Stimulated activated CD4-positive, alpha-beta T cell treated with anti-CD3 and anti-CD28 coated beads, Interleukin-2, amount 100 ng/mL, for 4 hours (primary cell): Measurements from ENCODE around the gene RSRC2.
"Not testable (repeated sequence)": the region's sequence is repeated elsewhere in the genome, so short reads cannot be mapped to it uniquely, and the experiment has no call there.

Source experiments
- DNase-seq: peaks from one replicate; pipeline ENCODE4 v3.0.0-alpha.2; 2020; ENCODE audit warnings: low read depth

The RSRC2 gene

DNA sequence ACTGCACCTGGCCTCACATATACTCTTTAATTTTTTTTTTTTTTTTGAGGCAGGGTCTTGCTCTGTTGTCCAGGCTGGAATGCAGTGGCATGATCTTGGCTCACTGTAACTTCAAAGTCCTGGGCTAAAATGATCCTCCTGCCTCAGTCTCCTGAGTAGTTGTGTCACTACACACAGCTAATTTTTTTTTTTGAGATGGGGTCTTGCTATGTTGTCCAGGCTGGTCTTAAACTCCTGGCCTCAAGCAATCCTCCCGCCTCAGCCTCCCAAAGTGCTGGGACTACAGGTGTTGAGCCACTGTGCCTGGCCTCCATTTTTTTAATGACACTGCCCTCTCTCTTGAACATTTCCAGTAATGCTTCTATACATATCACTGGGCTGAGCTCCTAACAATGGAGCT lies 42.4 kb downstream of the RSRC2 start:
- DNase-seq, result not testable (repeated sequence)

DNA sequence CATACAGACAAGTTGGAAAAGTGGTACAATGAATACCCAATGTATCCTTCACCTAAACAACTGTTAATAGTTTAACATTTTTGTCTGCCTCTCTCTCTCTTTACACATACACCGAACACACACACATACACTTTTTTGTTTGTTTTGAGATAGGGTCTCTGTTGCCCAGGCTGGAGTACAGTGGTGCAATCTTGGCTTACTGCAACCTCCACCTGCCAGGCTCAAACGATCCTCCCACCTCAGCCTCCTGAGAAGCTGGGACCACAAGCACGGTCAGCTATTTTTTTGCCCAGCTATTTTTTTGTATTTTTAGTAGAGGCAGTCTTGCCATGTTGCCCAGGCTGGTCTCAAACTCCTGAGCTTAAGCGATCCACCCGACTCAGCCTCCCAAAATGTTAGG lies 42.8 kb downstream of the RSRC2 start:
- DNase-seq, result no peak

DNA sequence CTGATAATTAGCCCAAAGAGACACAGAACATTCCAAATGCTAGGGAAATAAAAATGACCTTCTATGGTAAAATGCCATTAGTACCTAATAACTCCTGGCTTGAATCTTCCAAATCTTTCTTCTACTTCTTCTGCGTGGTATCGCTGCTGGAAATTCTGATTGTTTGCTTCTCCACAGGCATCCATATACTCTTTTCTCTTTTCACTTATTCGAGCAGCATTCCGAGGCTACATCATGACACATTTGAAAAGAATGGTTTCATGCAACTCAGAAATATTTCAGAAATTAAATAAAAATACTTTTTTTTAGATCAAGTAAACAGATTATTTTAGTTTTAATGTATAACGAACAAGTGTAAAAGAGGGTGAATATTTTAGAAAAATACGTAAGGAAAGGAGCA lies 44.9 kb downstream of the RSRC2 start:
- DNase-seq, result no peak

DNA sequence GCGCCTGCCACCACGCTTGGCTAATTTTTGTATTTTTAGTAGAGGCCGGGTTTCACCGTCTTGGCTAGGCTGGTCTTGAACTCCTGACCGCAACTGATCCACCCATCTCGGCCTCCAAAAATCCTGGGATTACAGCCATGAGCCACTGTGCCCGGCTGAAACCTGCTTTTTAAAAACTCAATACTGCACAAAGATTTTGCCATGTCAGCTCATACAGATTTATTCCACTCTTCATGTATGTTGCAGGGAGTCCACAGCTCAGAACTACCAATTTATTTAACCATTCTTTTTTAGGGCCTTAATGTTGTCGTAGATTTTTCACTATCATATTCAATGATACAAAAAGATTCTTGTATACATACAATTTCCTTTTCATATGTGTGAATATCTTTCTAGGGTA lies 46.0 kb downstream of the RSRC2 start:
- no peak for DNase-seq

DNA sequence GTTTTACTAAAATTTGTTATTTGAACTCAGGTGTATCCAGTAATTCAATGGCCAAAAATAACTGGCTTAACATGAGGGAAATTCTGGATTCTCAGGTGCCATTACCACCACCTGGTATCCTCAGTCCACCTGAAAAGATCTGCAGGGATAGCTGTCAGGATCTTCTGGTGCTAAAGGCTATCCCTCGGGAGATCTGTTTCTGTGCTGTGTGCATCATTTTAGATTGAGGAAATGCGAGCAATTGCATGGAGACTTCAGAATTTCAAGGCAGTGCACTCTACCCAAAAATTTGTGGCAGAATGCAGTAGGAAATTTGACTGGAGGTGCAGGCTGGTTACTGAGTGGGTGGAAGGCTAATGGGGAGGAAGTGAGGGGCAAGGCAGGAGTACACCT lies 52.4 kb downstream of the RSRC2 start:
- DNase-seq, result no peak

DNA sequence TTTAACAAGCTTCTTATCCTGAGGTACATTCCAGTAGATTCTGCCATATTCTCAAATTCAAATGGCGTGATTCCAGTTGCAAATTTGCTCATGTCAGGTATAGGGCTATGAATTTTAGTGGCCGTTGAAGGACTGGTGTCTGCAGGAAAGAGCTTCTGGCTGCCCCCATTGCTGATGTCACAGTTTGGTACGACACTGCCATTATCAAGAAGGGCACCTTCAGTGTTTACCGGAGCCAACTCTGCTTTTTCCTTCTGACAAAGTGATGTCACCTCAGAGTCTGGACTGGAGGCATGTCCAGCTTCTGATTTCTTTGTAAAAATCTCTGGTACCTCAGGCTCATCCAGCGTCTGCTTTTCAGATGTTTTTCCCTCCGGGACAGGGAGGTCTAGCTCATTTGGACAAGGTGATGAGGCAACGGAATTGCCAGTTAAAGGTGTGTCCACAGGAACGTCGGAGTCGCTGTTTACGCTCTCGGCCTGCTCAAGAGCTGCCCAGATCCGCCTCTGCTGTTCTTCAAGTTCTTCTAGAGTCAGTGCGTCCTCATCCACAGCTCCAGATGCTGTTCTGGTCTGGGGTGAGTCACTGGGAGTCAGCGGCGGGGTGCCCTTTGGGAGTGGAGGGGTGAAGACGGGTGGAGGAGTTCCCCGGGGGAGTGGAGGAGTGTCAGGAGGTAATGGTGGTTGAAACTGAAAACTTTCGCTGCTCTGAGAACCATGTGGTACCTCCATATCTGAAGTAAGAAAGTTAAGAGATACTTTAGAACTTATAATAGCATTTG lies 53.0 kb downstream of the RSRC2 start:
- no peak for DNase-seq

DNA sequence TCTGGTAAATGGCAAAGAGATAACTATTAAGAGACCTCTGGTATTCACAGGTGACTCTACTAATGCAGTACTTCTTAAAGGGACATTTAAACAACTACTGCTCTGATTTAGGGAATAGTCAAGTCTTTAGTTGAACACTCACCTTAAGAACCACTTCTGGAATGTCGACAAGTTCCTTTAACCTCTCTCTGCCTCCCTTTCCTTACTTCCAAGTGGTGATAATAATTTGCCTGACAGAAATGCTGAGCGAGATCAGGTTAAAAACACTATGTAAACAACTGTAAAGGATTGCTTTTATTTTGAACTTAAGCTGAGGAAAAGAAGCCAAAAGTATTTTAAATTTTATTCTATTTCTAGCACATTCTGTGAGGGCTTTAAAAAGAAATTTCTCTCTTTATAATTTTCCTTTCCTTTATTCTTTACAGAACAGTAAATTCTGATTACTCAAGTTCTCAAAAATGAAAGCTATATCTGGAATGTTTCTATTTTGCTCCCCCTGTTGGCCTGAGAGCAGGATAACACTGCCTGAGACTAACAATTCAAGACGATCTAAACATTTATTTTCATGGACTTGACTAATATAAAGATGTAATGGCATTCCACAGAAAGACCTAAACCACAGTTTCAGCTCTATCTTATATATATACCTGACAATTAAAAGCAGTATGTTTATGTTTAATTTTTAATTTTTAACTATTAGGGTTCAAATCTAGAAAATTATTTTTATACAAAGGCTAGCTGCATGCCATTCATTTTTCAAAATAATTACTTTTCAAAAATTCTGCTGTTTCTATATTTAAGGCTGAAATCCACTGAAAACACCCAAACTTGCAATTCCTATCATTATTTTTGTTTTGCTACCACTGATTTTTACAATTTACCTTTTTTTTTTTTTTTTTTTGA lies 55.2 kb downstream of the RSRC2 start:
- DNase-seq, result no peak

DNA sequence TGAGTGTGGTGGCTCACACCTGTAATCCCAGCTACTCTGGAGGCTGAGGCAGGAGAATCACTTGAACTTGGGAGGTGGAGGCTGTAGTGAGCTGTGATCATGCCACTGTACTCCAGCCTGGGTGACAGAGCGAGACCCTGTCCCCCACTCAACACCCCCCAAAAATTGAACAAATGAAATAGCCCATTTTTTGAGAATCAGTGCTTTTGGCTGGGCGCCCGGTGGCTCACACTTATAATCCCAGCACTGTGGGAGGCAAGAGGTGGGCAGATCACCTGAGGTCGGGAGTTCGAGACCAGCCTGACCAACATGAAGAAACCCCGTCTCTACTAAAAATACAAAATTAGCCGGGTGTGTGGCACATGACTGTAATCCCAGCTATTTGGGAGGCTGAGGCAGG lies 56.2 kb downstream of the RSRC2 start:
- not testable (repeated sequence) for DNase-seq

DNA sequence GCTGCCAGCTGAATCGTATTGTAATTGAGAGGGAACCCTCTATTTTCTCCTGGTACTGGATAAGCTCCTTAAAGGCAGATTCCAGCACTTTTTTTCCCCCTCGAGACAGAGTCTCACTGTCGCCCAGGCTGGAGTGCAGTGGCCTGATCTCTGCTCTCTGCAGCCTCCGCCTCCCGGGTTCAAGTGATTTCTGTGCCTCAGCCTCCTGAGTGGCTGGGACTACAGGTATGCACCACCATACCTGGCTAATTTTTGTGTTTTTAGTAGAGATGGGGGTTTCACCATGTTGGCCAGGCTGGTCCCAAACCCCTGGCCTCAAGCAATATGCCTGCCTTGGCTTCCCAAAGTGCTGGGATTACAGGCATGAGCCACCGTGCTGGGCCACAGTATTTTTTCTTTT lies 56.9 kb downstream of the RSRC2 start:
- not testable (repeated sequence) for DNase-seq

DNA sequence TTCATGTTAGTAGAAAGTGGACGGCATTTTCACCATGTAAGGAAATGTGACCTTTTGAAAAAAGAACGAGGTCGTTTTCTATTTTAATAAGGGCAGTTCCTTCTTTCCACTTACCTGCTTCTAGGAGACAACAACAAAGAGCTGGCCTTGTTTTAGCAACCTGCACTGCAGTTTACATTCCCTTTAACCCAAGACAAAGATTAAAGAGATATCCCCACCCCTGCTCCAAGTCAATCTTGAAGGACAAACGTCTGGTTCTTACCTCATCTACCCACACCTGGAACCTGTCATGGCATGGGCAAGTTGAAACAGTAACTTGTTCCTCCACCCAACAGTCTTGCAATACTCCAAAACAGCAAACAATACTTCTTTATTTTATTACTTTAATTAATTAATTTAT lies 58.8 kb downstream of the RSRC2 start:
- no peak for DNase-seq

DNA sequence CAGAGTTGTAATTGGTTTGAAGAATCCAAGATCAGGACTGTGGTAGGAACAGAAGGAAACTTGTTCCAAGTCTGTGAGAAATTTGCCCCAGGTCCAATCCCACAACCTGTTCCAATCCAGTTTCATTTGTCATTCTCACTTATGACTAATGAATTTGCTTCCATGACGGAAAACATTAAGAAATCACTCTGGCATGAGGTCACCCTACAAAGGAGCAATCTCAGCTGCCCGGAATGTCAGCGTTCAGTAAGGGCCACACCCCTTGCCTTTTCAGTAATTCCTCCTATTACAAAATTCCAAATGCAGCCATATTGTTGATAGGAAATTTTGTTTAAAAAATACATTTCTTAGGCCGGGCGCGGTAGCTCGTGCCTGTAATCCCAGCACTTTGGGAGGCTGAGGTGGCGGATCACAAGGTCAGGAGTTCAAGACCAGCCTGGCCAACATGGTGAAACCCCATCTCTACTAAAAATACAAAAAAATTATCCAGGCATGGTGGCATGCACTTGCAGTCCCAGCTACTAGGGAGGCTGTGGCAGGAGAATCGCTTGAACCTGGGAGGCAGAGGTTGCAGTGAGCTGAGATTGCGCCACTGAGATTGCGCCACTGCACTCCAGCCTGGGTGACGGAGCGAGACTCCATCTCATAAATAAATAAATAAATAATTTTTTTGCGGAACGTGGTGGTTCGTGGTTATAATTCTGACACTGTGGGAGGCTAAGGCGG lies 62.3 kb downstream of the RSRC2 start:
- not testable (repeated sequence) for DNase-seq

DNA sequence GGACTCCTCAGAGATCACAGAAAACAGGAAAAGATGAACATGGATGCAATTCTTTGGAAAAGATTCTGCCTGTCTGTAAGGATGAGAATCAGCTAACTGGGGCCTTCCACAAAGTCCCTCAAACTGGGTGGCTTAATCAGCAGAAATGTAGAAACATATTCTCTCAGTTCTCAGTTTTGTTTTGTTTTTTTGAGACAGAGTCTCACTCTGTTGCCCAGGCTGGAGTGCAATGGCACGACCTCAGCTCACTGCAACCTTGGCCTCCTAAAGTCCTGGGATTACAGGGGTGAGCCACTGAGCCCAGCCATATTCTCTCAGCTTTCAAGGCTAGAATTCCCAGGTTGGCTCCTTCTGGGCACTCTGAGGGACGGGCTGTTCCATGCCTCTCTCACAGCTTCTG lies 66.1 kb downstream of the RSRC2 start:
- no peak for DNase-seq

DNA sequence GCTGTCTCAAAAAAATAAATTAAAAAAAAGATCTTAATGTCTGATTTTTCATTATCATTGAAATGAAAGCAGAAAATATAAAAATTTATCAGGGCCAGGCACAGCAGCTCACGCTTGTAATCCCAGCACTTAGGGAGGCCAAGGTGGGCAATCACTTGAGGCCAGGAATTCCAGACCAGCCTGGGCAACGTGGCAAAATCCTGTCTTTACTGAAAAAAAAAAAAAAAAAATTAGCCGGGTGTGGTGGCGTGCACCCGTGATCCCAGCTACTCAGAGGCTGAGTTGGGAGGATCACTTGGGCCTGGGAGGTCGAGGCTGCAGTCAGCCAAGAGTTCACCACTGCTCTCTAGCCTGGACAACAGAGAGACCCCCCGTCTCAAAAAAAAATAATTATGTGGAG lies 66.7 kb downstream of the RSRC2 start:
- no peak for DNase-seq

DNA sequence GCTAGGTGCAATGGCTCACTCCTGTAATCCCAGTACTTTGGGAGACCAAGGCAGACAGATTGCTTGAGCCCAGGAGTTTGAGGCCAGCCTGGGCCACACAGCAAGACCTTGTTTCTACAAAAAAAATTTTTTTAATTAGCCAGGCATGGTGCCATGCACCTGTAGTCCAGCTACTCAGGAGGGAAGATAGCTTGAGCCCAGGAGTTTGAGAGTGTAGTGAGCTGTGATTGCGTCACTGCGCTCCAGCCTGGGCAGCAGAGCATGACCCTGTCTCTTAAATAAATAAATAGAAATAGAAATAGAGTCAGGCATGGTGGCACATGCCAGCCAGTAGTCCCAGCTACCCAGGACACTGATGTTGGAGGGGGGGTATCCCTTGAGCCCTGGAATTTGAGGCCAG lies 67.5 kb downstream of the RSRC2 start:
- no peak for DNase-seq

DNA sequence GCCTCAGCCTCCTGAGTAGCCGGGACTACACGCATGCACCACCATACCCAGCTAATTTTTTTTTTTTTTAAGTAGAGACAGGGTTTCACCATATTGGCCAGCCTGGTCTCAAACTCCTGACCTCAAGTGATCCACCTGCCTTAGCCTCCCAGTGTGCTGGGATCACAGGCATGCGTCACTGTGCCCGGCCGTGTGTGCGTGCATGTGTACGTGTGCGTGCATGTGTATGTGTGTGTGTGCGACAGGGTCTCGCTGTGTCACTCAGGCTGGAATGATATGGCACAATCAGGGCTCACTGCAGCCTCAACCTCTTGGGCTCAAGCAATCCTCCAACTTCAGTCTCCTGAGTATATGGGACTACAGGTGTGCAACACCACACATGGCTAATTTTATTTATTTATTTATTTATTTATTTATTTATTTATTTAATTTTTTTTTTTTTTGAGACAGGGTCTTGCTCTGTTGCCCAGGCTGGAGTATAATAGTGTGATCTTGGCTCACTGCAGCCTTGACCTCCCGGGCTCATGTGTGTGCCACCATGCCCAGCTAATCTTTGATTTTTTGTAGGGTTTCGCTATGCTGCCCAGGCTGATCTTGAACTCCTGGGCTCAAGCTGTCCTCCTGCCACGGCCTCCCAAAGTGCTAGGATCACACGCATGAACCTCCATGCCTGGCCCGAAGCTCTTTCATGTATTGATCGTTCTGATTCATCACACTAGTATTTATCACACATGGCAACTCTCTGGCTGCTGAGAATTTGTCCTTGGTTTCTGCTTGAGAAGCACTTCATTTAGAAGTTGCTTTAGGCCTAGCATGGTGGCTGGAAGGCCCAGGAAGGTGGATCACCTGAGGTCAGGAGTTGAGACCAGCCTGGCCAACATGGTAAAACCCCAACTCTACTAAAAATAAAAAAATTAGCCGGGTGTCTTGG lies 68.4 kb downstream of the RSRC2 start:
- DNase-seq, result no peak

DNA sequence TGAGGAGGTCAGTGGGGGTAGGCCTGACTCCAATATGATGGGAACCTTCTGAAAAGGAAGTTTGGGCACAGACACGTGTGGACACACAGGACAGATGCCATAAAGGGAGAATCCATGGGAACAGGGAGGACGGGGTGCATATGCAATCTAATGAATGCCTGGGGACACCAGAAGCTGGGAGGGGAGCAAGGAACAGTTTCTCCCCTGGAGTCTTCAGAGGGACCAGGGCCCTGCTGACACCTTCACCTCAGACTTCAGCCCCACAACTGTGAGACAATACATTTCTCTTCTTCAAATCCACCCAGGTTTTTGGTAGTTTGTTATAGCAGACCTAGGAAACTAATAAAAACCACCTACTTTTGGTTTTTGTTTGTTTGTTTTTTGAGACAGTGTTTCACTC lies 69.1 kb downstream of the RSRC2 start:
- DNase-seq, result no peak

DNA sequence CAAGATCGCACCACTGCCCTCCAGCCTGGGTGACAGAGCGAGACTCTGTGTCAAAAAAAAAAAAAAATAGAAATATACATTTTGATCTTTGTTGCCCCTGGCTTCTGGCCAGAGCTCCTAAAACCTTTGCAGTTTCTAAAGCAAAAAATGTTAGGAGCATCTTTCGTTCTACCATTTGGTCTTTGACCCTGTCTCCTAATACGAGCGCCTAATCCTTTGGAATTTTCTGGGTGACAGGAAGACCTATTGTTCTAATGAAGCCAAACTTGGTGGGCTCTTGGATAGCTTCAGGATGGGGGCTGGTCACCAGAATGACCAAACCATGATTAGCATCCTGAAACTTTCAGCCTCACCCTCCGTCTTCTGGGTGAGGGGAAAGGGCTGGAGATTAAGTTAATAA lies 72.0 kb downstream of the RSRC2 start:
- no peak for DNase-seq

DNA sequence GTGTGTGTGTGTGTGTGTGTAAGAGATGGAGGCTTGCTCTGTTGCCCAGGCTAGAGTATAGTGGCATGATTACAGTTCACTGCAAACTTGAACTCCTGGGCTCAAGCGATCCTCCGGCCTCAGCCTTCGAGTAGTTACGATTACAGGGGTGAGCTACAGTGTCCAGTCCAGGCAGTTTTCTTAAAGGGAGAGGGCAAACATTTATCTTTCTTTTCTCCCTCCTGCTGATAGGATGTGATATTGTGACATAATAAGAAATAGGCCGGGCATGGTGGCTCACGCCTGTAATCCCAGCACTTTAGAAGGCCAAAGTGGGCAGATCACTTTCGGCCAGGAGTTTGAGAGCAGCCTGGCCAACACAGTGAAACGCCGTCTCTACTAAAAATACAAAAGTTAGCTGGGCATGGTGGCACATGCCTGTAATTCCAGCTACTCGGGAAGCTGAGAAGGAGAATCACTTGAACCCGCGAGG lies 72.5 kb downstream of the RSRC2 start:
- DNase-seq, result no peak
